BLaER1 (cell line): ENCODE data around the gene RDX.

ENCODE experiments used
- H3K27ac ChIP-seq: shearing (Covaris generic); formaldehyde crosslinking; 2 replicates; pipeline ENCODE4 v1.8.1; 2022
- H3K27me3 ChIP-seq: shearing (Covaris generic); formaldehyde crosslinking; 2 replicates; pipeline ENCODE4 v1.8.1; 2022
- H3K36me3 ChIP-seq: shearing (Covaris generic); formaldehyde crosslinking; 2 replicates; pipeline ENCODE4 v1.8.1; 2022
- H3K4me1 ChIP-seq: shearing (Covaris generic); formaldehyde crosslinking; 2 replicates; pipeline ENCODE4 v1.8.1; 2022
- H3K4me2 ChIP-seq: shearing (Covaris generic); formaldehyde crosslinking; 2 replicates; pipeline ENCODE4 v1.8.1; 2022
- H3K4me3 ChIP-seq: shearing (Covaris generic); formaldehyde crosslinking; 2 replicates; pipeline ENCODE4 v1.8.1; 2022
- H3K9ac ChIP-seq: shearing (Covaris generic); formaldehyde crosslinking; 2 replicates; pipeline ENCODE4 v1.8.1; 2022
- H3K9me3 ChIP-seq: shearing (Covaris generic); formaldehyde crosslinking; 2 replicates; pipeline ENCODE4 v1.8.1; 2022
- H4K20me1 ChIP-seq: shearing (Covaris generic); formaldehyde crosslinking; 2 replicates; pipeline ENCODE4 v1.8.1; 2022
- Cebpa-rat ChIP-seq: shearing (Covaris generic); IDR thresholded peaks from 2 replicates; pipeline ENCODE4 v1.8.1; 2022

RDX gene

DNA sequence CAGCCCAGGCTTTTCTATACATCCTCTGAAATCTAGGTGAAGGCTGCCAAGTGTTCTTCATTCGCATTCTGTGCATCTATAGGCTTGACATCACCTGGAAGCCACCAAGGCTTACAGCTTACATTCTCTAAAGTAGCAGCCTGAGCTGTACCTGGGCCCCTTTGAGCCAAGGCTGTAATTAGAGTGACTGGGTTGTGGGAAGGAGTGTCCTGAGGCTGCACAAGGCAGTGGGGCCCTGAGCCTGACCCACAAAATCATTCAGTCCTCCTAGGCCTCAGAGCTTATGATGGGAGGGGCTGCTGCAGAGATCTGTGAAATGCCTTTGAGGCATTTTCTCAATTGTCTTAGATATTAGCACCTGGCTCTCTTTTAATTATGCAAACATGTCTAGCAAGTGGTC lies 33.0 kb upstream of the RDX start:
- no peak for TF ChIP-seq Cebpa-rat
- H3K27ac ChIP-seq: peak overlapping the region; percentile 97
- peaks cover 31% of the 10 kb centered on the region; the same call in 1 of the 2 replicates for H3K36me3 ChIP-seq
- H3K4me1 ChIP-seq: peaks cover 31% of the 10 kb centered on the region
- H3K4me3 ChIP-seq: peak overlapping the region; percentile 64; the same call in 1 of the 2 replicates
- H4K20me1 ChIP-seq: no peaks in the 10 kb centered on the region
- H3K9me3 ChIP-seq: peaks cover 53% of the 10 kb centered on the region
- no peaks in the 10 kb centered on the region for H3K27me3 ChIP-seq
- H3K4me2 ChIP-seq: peak overlapping the region; percentile 79
- peak overlapping the region; percentile 90; the same call in 1 of the 2 replicates for H3K9ac ChIP-seq

DNA sequence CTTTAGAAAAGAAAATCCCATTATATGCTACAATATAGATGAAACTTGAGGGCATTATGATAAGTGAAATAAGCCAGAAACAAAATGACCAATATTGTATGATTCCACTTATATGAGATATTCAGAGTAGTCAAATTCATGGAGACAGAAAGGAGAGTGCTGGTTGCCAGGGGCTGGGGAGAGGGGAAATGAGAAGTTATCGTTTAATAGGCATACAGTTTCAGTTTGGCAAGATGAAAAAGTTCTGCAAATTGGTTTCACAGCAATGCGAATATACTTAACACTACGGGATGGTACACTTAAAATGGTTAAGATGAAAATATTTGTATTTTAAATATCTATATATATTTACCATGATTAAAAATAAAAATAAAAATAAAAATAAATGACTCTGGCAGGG lies 31.1 kb upstream of the RDX start:
- Histone ChIP-seq H3K27ac (peak overlapping the region; percentile 97; the same call in 1 of the 2 replicates), H3K9ac (no peak overlapping the region; the same call in 1 of the 2 replicates), H3K27me3 (no peaks in the 10 kb centered on the region), H3K9me3 (peaks cover 45% of the 10 kb centered on the region), H3K4me3 (peak overlapping the region; percentile 64), H4K20me1 (no peaks in the 10 kb centered on the region), H3K4me1 (peaks cover 31% of the 10 kb centered on the region), H3K4me2 (peak overlapping the region; percentile 79), H3K36me3 (peaks cover 25% of the 10 kb centered on the region; the same call in 1 of the 2 replicates)
- no peak for TF ChIP-seq Cebpa-rat

GRCh38 chr11:110323786-110324185 lies 27.4 kb upstream of the RDX start:
- no peaks in the 10 kb centered on the region for H4K20me1 ChIP-seq
- H3K9ac ChIP-seq: no peak overlapping the region
- H3K36me3 ChIP-seq: no peaks in the 10 kb centered on the region
- peaks cover 20% of the 10 kb centered on the region for H3K4me1 ChIP-seq
- no peaks in the 10 kb centered on the region for H3K27me3 ChIP-seq
- no peak for TF ChIP-seq Cebpa-rat
- H3K4me3 ChIP-seq: no peak overlapping the region
- H3K9me3 ChIP-seq: peaks cover 12% of the 10 kb centered on the region; the same call in 1 of the 2 replicates
- no peak overlapping the region for H3K4me2 ChIP-seq
- H3K27ac ChIP-seq: no peak overlapping the region

DNA sequence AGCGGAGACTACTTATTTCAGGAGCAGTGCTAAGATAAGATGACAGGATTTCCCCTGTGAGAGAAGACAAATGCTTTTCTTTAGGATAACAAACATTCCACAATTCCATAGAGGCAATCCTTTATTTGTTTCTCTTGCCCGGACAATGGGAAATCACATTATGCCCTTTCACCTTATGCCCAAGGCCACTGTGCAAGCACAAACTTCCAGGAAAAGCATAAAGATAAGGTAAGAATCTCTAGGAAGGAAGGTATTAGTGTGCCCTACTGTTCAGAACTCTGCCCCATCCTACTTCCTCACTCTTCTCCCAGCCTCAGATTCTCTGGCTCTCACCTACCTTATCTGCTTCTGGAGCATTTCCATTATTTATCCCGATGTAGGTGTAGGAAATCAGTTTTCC lies 23.1 kb upstream of the RDX start:
- no peak overlapping the region for H3K4me2 ChIP-seq
- no peak for TF ChIP-seq Cebpa-rat

DNA sequence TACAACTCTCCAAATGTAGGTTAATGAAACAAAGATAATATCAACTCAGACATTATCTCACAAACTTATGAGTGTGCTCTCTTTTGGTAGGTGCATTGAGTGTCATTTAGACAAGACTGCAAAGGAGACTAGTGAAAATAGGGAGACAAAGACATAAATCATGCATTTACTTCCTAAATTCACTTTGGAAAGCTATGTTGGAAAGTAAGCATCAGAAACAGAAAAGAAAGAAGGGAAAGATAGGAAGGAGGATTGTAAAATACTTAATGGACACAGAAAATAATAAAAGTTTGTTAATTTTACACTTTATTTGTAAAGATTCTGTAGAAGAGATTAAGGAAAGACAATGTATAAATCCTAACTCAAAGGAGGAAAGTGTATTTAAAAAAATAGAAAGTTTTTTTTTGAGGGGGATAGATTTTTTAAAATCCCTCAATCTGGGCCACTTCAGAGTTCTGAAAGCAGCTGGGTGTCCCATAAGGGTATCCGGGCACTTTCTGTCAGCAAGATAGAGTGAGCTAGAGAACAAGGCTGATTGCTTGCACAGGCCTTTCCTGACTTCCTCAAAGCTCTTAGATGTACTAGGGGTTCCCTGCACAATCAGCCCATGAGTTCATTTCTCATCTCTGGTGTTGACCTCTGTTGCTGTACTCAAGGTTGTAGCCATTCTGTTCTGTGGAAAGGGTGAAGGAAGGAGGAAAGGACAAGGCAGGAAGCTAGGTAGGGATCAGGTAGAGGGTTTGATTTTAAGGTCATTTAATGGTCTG lies 22.4 kb upstream of the RDX start:
- Histone ChIP-seq H3K27ac (no peak overlapping the region), H3K36me3 (no peaks in the 10 kb centered on the region), H3K4me2 (peak overlapping the region; percentile 43; the same call in 1 of the 2 replicates), H4K20me1 (no peaks in the 10 kb centered on the region), H3K27me3 (no peaks in the 10 kb centered on the region), H3K9me3 (no peaks in the 10 kb centered on the region), H3K4me1 (peaks cover 13% of the 10 kb centered on the region), H3K4me3 (no peak overlapping the region), H3K9ac (no peak overlapping the region)
- TF ChIP-seq Cebpa-rat: no peak

More for the DNA sequence above, 23.1 kb upstream of the RDX start:
- Histone ChIP-seq H3K4me1 (peaks cover 13% of the 10 kb centered on the region), H3K4me3 (no peak overlapping the region), H3K27ac (no peak overlapping the region), H3K9me3 (no peaks in the 10 kb centered on the region), H3K36me3 (no peaks in the 10 kb centered on the region), H3K9ac (no peak overlapping the region), H4K20me1 (no peaks in the 10 kb centered on the region), H3K27me3 (no peaks in the 10 kb centered on the region)

DNA sequence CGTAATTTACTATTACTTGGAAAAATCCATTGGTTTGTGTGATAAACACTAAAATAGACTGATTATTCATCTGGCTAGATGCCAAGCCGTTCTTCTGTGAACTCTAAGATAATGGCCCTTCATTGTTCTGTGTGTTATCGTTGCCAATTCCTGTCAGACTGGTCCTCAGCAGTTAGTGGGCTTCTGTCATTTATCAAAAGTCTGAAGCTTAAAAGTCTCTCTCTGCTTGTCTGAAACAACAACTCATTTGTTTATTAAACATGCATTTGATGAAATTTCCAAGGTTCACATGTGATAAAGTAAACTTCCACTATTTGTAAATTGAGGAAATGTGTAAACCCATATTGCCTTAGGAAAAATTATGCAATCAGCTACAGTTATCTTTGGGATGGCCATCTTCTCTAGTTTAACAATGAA lies 21.1 kb upstream of the RDX start:
- Histone ChIP-seq H3K9ac (no peak overlapping the region), H4K20me1 (no peaks in the 10 kb centered on the region), H3K27me3 (no peaks in the 10 kb centered on the region), H3K4me1 (peaks cover 13% of the 10 kb centered on the region), H3K9me3 (no peaks in the 10 kb centered on the region), H3K36me3 (no peaks in the 10 kb centered on the region), H3K27ac (no peak overlapping the region), H3K4me3 (no peak overlapping the region), H3K4me2 (peak overlapping the region; percentile 43)
- no peak for TF ChIP-seq Cebpa-rat

- no peaks in the 10 kb centered on the region for H3K9me3 ChIP-seq
- H3K4me1 ChIP-seq: peaks cover 13% of the 10 kb centered on the region
- no peaks in the 10 kb centered on the region for H3K27me3 ChIP-seq
- TF ChIP-seq Cebpa-rat: no peak
- H3K36me3 ChIP-seq: no peaks in the 10 kb centered on the region
- H3K27ac ChIP-seq: no peak overlapping the region
- H3K9ac ChIP-seq: no peak overlapping the region
- H4K20me1 ChIP-seq: no peaks in the 10 kb centered on the region
- no peak overlapping the region for H3K4me3 ChIP-seq
- H3K4me2 ChIP-seq: no peak overlapping the region
Observed at GRCh38 chr11:110314366-110315095, 18.1 kb upstream of the RDX start.

GRCh38 chr11:110312670-110313069 lies 16.3 kb upstream of the RDX start:
- Histone ChIP-seq H4K20me1 (no peaks in the 10 kb centered on the region), H3K4me1 (peaks cover 5% of the 10 kb centered on the region), H3K36me3 (no peaks in the 10 kb centered on the region), H3K27me3 (no peaks in the 10 kb centered on the region), H3K27ac (no peak overlapping the region), H3K9ac (no peak overlapping the region), H3K4me2 (no peak overlapping the region), H3K9me3 (no peaks in the 10 kb centered on the region), H3K4me3 (no peak overlapping the region)
- TF ChIP-seq Cebpa-rat: no peak

DNA sequence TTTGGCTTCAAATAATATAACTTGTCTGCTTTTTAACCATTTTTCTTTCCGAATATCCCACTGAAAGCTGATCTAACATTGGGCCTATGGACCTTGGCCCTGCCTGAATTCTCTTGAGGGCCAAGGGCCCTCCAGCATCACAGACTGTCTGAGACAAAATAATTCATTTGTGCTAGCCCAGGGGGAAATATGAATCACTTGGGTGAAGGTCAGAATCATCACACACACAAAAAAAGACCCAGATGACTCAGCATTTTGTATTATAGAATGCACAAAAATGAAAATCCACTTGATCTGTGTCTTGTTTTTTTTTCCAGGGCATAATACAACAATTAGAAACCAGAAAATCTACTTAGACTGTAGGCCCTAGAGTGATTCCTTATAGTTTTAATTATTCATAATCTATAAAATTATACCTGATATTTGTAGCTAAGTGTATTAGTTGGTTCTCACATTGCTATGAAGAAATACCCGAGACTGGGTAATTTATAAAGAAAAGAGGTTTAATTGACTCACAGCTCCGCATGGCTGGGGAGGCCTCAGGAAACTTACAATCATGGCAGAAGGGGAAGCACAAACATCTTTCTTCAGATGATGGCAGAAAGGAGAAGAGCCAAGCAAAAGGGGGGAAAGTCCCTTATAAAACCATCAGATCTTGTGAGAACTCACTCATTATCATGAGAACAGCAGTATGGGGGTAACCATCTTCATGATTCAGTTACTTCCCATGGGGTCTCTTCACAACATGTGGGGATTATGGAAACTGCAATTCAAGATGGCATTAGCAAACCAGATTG lies 15.6 kb upstream of the RDX start:
- no peaks in the 10 kb centered on the region for H3K9me3 ChIP-seq
- no peak overlapping the region for H3K4me2 ChIP-seq
- no peaks in the 10 kb centered on the region for H3K27me3 ChIP-seq
- no peak overlapping the region for H3K9ac ChIP-seq
- no peak for TF ChIP-seq Cebpa-rat
- no peaks in the 10 kb centered on the region for H4K20me1 ChIP-seq
- H3K4me3 ChIP-seq: no peak overlapping the region
- no peaks in the 10 kb centered on the region for H3K4me1 ChIP-seq
- no peak overlapping the region for H3K27ac ChIP-seq
- H3K36me3 ChIP-seq: no peaks in the 10 kb centered on the region
